Activated effector memory CD4-positive, alpha-beta T cell treated with anti-CD3 and anti-CD28 coated beads, Interleukin-2, amount 50 U/mL, for 16 hours (primary cell): ENCODE data around the gene WNT6.
A peak's percentile ranks its signal among the peaks of the same experiment; 100 is the strongest.

Experiments used
- DNase-seq: peaks from one replicate; pipeline ENCODE4 v3.0.0-alpha.2; 2020

WNT6 gene

GRCh38 chr2:218858671-218859555 is 692 bp upstream of the WNT6 start:
- no peak for DNase-seq

GRCh38 chr2:218859988-218860831 is 605 bp downstream of the WNT6 start:
- DNase-seq: no peak

- DNase-seq: no peak
These were observed 1.4 kb downstream of the WNT6 start for GRCh38 chr2:218860950-218861381.

GRCh38 chr2:218861645-218862318 is 2.2 kb downstream of the WNT6 start:
- DNase-seq: peak; percentile 57

GRCh38 chr2:218863021-218863520 is 3.5 kb downstream of the WNT6 start:
- DNase-seq: no peak

- DNase-seq: no peak
These were observed 5.8 kb downstream of the WNT6 start for GRCh38 chr2:218865396-218865795.

GRCh38 chr2:218865999-218866398 is 6.4 kb downstream of the WNT6 start:
- DNase-seq: no peak

GRCh38 chr2:218867900-218868299 is 8.3 kb downstream of the WNT6 start:
- no peak for DNase-seq

- no peak for DNase-seq
These were observed 9.5 kb downstream of the WNT6 start for GRCh38 chr2:218869064-218869463.

- no peak for DNase-seq
These were observed 11.4 kb downstream of the WNT6 start for GRCh38 chr2:218870984-218871344.

GRCh38 chr2:218871345-218872302 is 12.0 kb downstream of the WNT6 start:
- no peak for DNase-seq

GRCh38 chr2:218872645-218873358 is 13.2 kb downstream of the WNT6 start:
- no peak for DNase-seq

GRCh38 chr2:218873359-218874194 is 14.0 kb downstream of the WNT6 start:
- no peak for DNase-seq

GRCh38 chr2:218875692-218876246 is 16.2 kb downstream of the WNT6 start:
- DNase-seq: no peak

- DNase-seq: peak; percentile 88
These were observed 17.1 kb downstream of the WNT6 start for GRCh38 chr2:218876562-218877219.

- DNase-seq: no peak
These were observed 17.7 kb downstream of the WNT6 start for GRCh38 chr2:218877331-218877730.

GRCh38 chr2:218877891-218878290 is 18.3 kb downstream of the WNT6 start:
- DNase-seq: no peak

GRCh38 chr2:218878486-218878885 is 18.9 kb downstream of the WNT6 start:
- no peak for DNase-seq
